ENCODE results near the gene FAM83F.

- TF ChIP-seq ELF4 (IDR thresholded peaks at IDR 0.05): no peak
- no peak for TF ChIP-seq FOXM1 (IDR thresholded peaks at IDR 0.05; ENCODE audit: borderline replicate concordance)
- TF ChIP-seq L3MBTL2 (conservative IDR thresholded peaks at IDR 0.05): no peak
- no peak for TF ChIP-seq SP1 (IDR thresholded peaks at IDR 0.05)
- TF ChIP-seq FOXA1 (IDR thresholded peaks at IDR 0.05): no peak
- no peak for TF ChIP-seq TARDBP (IDR thresholded peaks at IDR 0.05)
- no peak for TF ChIP-seq HDGF (IDR thresholded peaks at IDR 0.05; ENCODE audit: borderline replicate concordance)
- TF ChIP-seq NFRKB (IDR thresholded peaks at IDR 0.05): no peak
These were observed 35.7 kb upstream of the FAM83F start for GRCh38 chr22:39958949-39959639.
